GM21786 (cell line): ENCODE data around the gene POU3F2.

Experiments used
- ATAC-seq: cut with Tn5 transposase; IDR thresholded peaks from one replicate; pipeline ENCODE4 v1.9.1; 2021; ENCODE audit not compliant: unreplicated experiment

POU3F2 gene

GRCh38 chr6:98834060-98835031, at the start of gene POU3F2:
Gene POU3F2, plus strand, starts transcription at chr6:98834574. Its CDS starts 300 bp downstream, at chr6:98834874.
- ATAC-seq = peak; percentile 63

GRCh38 chr6:98787435-98787834, 46.9 kb upstream of the POU3F2 start:
- no peak for ATAC-seq

GRCh38 chr6:98787961-98788360, 46.4 kb upstream of the POU3F2 start:
- ATAC-seq = no peak

GRCh38 chr6:98794307-98794842, 40.0 kb upstream of the POU3F2 start:
- ATAC-seq = no peak

GRCh38 chr6:98797217-98797994, 37.0 kb upstream of the POU3F2 start:
- no peak for ATAC-seq

GRCh38 chr6:98800866-98801265, 33.5 kb upstream of the POU3F2 start:
- ATAC-seq = no peak

GRCh38 chr6:98808541-98809210, 25.7 kb upstream of the POU3F2 start:
- ATAC-seq = no peak

GRCh38 chr6:98812220-98812619, 22.2 kb upstream of the POU3F2 start:
- no peak for ATAC-seq

GRCh38 chr6:98816799-98817198, 17.6 kb upstream of the POU3F2 start:
- no peak for ATAC-seq

- ATAC-seq = no peak
These were observed 12.5 kb upstream of the POU3F2 start for GRCh38 chr6:98821756-98822405.

- no peak for ATAC-seq
These were observed 10.8 kb upstream of the POU3F2 start for GRCh38 chr6:98823428-98824161.

GRCh38 chr6:98824162-98824901, 10.0 kb upstream of the POU3F2 start:
- no peak for ATAC-seq

- no peak for ATAC-seq
These were observed 9.3 kb upstream of the POU3F2 start for GRCh38 chr6:98824902-98825599.

GRCh38 chr6:98825600-98826230, 8.7 kb upstream of the POU3F2 start:
- no peak for ATAC-seq

- ATAC-seq = no peak
These were observed 6.8 kb upstream of the POU3F2 start for GRCh38 chr6:98827295-98828159.

- no peak for ATAC-seq
These were observed 6.1 kb upstream of the POU3F2 start for GRCh38 chr6:98828211-98828788.

GRCh38 chr6:98828941-98829411, 5.4 kb upstream of the POU3F2 start:
- no peak for ATAC-seq
